ENCODE data around the gene PKMYT1.

The PKMYT1 gene

GRCh38 chr16:2971134-2971984 lies 8.9 kb downstream of the PKMYT1 start:
- no peak overlapping the region for H3K9ac ChIP-seq (ENCODE audit: low read depth, low read length)
- no peak overlapping the region for H3K27ac ChIP-seq (ENCODE audit: low read depth, low read length)
- peaks cover 52% of the 10 kb centered on the region for H3K36me3 ChIP-seq (ENCODE audit: control insufficient read depth, insufficient read depth, low read length)
- H3K4me1 ChIP-seq (ENCODE audit: control insufficient read depth, insufficient read depth, low read length), result peaks cover 7% of the 10 kb centered on the region; the same call in 1 of the 2 replicates
- peaks cover 23% of the 10 kb centered on the region for H3K27me3 ChIP-seq (ENCODE audit: control insufficient read depth, insufficient read depth, low read length)
- H3K9me3 ChIP-seq (ENCODE audit: control insufficient read depth, insufficient read depth, low read length), result no peaks in the 10 kb centered on the region
- 0 out of 2 replicates have a peak overlapping the region, but pooled peaks have one; percentile 77 for H3K4me3 ChIP-seq (ENCODE audit: low read depth, low read length)

- H3K4me1 ChIP-seq (ENCODE audit: control insufficient read depth, insufficient read depth, low read length), result peaks cover 7% of the 10 kb centered on the region; the same call in 1 of the 2 replicates
Measured at GRCh38 chr16:2970563-2970962, 9.7 kb downstream of the PKMYT1 start.

GRCh38 chr16:2969545-2970521 lies 10.4 kb downstream of the PKMYT1 start:
- Histone ChIP-seq H3K9ac (ENCODE audit: low read depth, low read length) (peak overlapping the region; percentile 77), H3K27ac (ENCODE audit: low read depth, low read length) (peak overlapping the region; percentile 86), H3K4me1 (ENCODE audit: control insufficient read depth, insufficient read depth, low read length) (peaks cover 10% of the 10 kb centered on the region; the same call in 1 of the 2 replicates), H3K9me3 (ENCODE audit: control insufficient read depth, insufficient read depth, low read length) (no peaks in the 10 kb centered on the region), H3K4me3 (ENCODE audit: low read depth, low read length) (peak overlapping the region; percentile 77), H3K27me3 (ENCODE audit: control insufficient read depth, insufficient read depth, low read length) (peaks cover 30% of the 10 kb centered on the region), H3K36me3 (ENCODE audit: control insufficient read depth, insufficient read depth, low read length) (peaks cover 36% of the 10 kb centered on the region)

More at GRCh38 chr16:2970563-2970962, 9.7 kb downstream of the PKMYT1 start:
- H3K36me3 ChIP-seq (ENCODE audit: control insufficient read depth, insufficient read depth, low read length), result peaks cover 44% of the 10 kb centered on the region
- peaks cover 30% of the 10 kb centered on the region for H3K27me3 ChIP-seq (ENCODE audit: control insufficient read depth, insufficient read depth, low read length)
- H3K9me3 ChIP-seq (ENCODE audit: control insufficient read depth, insufficient read depth, low read length), result no peaks in the 10 kb centered on the region
- H3K9ac ChIP-seq (ENCODE audit: low read depth, low read length), result no peak overlapping the region
- H3K4me3 ChIP-seq (ENCODE audit: low read depth, low read length), result peak overlapping the region; percentile 77
- peak overlapping the region; percentile 86 for H3K27ac ChIP-seq (ENCODE audit: low read depth, low read length)

- H3K4me1 ChIP-seq (ENCODE audit: control insufficient read depth, insufficient read depth, low read length), result peaks cover 10% of the 10 kb centered on the region; the same call in 1 of the 2 replicates
- H3K9ac ChIP-seq (ENCODE audit: low read depth, low read length), result peak within 1 kb of the TSS; percentile 77
- peak within 1 kb of the TSS; percentile 86 for H3K27ac ChIP-seq (ENCODE audit: low read depth, low read length)
- H3K4me3 ChIP-seq (ENCODE audit: low read depth, low read length), result peak within 1 kb of the TSS; percentile 77
- H3K27me3 ChIP-seq (ENCODE audit: control insufficient read depth, insufficient read depth, low read length), result peaks cover 30% of the 10 kb centered on the region
- peaks cover 27% of the 10 kb centered on the region for H3K36me3 ChIP-seq (ENCODE audit: control insufficient read depth, insufficient read depth, low read length)
- H3K9me3 ChIP-seq (ENCODE audit: control insufficient read depth, insufficient read depth, low read length), result no peaks in the 10 kb centered on the region
Measured at GRCh38 chr16:2968738-2969544, 11.3 kb downstream of the PKMYT1 start, which contains the start of gene PAQR4. TSS of gene PAQR4 (plus strand) at chr16:2969348. CDS start at chr16:2969675, 327 bp downstream.

GRCh38 chr16:2968368-2968737 lies 11.9 kb downstream of the PKMYT1 start:
- Histone ChIP-seq H3K27me3 (ENCODE audit: control insufficient read depth, insufficient read depth, low read length) (peaks cover 30% of the 10 kb centered on the region), H3K27ac (ENCODE audit: low read depth, low read length) (peak overlapping the region; percentile 64), H3K9me3 (ENCODE audit: control insufficient read depth, insufficient read depth, low read length) (no peaks in the 10 kb centered on the region), H3K4me1 (ENCODE audit: control insufficient read depth, insufficient read depth, low read length) (peaks cover 10% of the 10 kb centered on the region; the same call in 1 of the 2 replicates), H3K36me3 (ENCODE audit: control insufficient read depth, insufficient read depth, low read length) (peaks cover 22% of the 10 kb centered on the region), H3K9ac (ENCODE audit: low read depth, low read length) (no peak overlapping the region), H3K4me3 (ENCODE audit: low read depth, low read length) (peak overlapping the region; percentile 77)

- Histone ChIP-seq H3K27ac (ENCODE audit: low read depth, low read length) (no peak overlapping the region), H3K4me3 (ENCODE audit: low read depth, low read length) (no peak overlapping the region), H3K36me3 (ENCODE audit: control insufficient read depth, insufficient read depth, low read length) (peaks cover 16% of the 10 kb centered on the region), H3K4me1 (ENCODE audit: control insufficient read depth, insufficient read depth, low read length) (peaks cover 10% of the 10 kb centered on the region; the same call in 1 of the 2 replicates), H3K9ac (ENCODE audit: low read depth, low read length) (no peak overlapping the region), H3K27me3 (ENCODE audit: control insufficient read depth, insufficient read depth, low read length) (peaks cover 33% of the 10 kb centered on the region), H3K9me3 (ENCODE audit: control insufficient read depth, insufficient read depth, low read length) (no peaks in the 10 kb centered on the region)
Measured at GRCh38 chr16:2967721-2968161, 12.5 kb downstream of the PKMYT1 start.

GRCh38 chr16:2967211-2967631 lies 13.0 kb downstream of the PKMYT1 start:
- H3K4me3 ChIP-seq (ENCODE audit: low read depth, low read length), result peak overlapping the region; percentile 4; the same call in 1 of the 2 replicates
- peaks cover 38% of the 10 kb centered on the region for H3K27me3 ChIP-seq (ENCODE audit: control insufficient read depth, insufficient read depth, low read length)
- H3K9me3 ChIP-seq (ENCODE audit: control insufficient read depth, insufficient read depth, low read length), result no peaks in the 10 kb centered on the region
- H3K4me1 ChIP-seq (ENCODE audit: control insufficient read depth, insufficient read depth, low read length), result peaks cover 15% of the 10 kb centered on the region; the same call in 1 of the 2 replicates
- no peak overlapping the region for H3K27ac ChIP-seq (ENCODE audit: low read depth, low read length)
- H3K9ac ChIP-seq (ENCODE audit: low read depth, low read length), result no peak overlapping the region
- H3K36me3 ChIP-seq (ENCODE audit: control insufficient read depth, insufficient read depth, low read length), result peaks cover 11% of the 10 kb centered on the region

- Histone ChIP-seq H3K4me1 (ENCODE audit: control insufficient read depth, insufficient read depth, low read length) (peaks cover 19% of the 10 kb centered on the region; the same call in 1 of the 2 replicates), H3K27ac (ENCODE audit: low read depth, low read length) (no peak overlapping the region), H3K9me3 (ENCODE audit: control insufficient read depth, insufficient read depth, low read length) (no peaks in the 10 kb centered on the region), H3K36me3 (ENCODE audit: control insufficient read depth, insufficient read depth, low read length) (peaks cover 7% of the 10 kb centered on the region), H3K4me3 (ENCODE audit: low read depth, low read length) (peak overlapping the region; percentile 4; the same call in 1 of the 2 replicates), H3K27me3 (ENCODE audit: control insufficient read depth, insufficient read depth, low read length) (peaks cover 38% of the 10 kb centered on the region), H3K9ac (ENCODE audit: low read depth, low read length) (no peak overlapping the region)
Measured at GRCh38 chr16:2966808-2967191, 13.4 kb downstream of the PKMYT1 start.

- H3K4me1 ChIP-seq (ENCODE audit: control insufficient read depth, insufficient read depth, low read length), result peaks cover 19% of the 10 kb centered on the region; the same call in 1 of the 2 replicates
Measured at GRCh38 chr16:2966043-2966807, 14.0 kb downstream of the PKMYT1 start.

More at GRCh38 chr16:2966043-2966807, 14.0 kb downstream of the PKMYT1 start:
- Histone ChIP-seq H3K27me3 (ENCODE audit: control insufficient read depth, insufficient read depth, low read length) (peaks cover 38% of the 10 kb centered on the region), H3K9me3 (ENCODE audit: control insufficient read depth, insufficient read depth, low read length) (no peaks in the 10 kb centered on the region), H3K4me3 (ENCODE audit: low read depth, low read length) (no peak overlapping the region; the same call in 1 of the 2 replicates), H3K36me3 (ENCODE audit: control insufficient read depth, insufficient read depth, low read length) (peaks cover 1% of the 10 kb centered on the region), H3K27ac (ENCODE audit: low read depth, low read length) (no peak overlapping the region), H3K9ac (ENCODE audit: low read depth, low read length) (no peak overlapping the region)

All from HUES48 (cell line).